ENCODE results near the gene PCID2. TPM values are rescaled to one million over a fixed set of nuclear protein-coding genes. Genes with fewer than 3 reads are reported as not detected.

PCID2 gene
- 45.8 and 54.4 TPM in 2 replicates for total RNA-seq

GRCh38 chr13:113208421-113209335 is at the start of gene PCID2:
Gene PCID2 (minus strand): TSS chr13:113208669. CDS start chr13:113208634, 35 bp downstream.

GRCh38 chr13:113209336-113209758 is 878 bp upstream of the PCID2 start, which contains the start of gene CUL4A:
Gene CUL4A (plus strand): TSS chr13:113209613. CDS start chr13:113209628, 15 bp downstream.

GRCh38 chr13:113157929-113158747 is 50.3 kb downstream of the PCID2 start, which contains the start of gene PROZ:
Gene PROZ (plus strand): TSS chr13:113158648. CDS start chr13:113158661, 13 bp downstream.

Other genes starting within 250 kb of the PCID2 start
- gene MCF2L, start 239.5 kb downstream of the PCID2 start, total RNA-seq, result 1.4 TPM in 1 of 2 replicates, not detected in the other
- gene F7, start 102.9 kb downstream of the PCID2 start, total RNA-seq, result not detected in 2 replicates
- gene F10, start 85.9 kb downstream of the PCID2 start, total RNA-seq, result not detected in 2 replicates
- gene PROZ, start 50.0 kb downstream of the PCID2 start, total RNA-seq, result not detected in 2 replicates
- gene CUL4A, start 944 bp upstream of the PCID2 start, total RNA-seq, result 186 and 195 TPM in 2 replicates
- 225 and 265 TPM in 2 replicates for gene LAMP1, start 88.6 kb upstream of the PCID2 start, total RNA-seq
- gene GRTP1, start 155.5 kb upstream of the PCID2 start, total RNA-seq, result 6.3 and 14.3 TPM in 2 replicates
- 0.64 and 0.72 TPM in 2 replicates for gene ADPRHL1, start 244.8 kb upstream of the PCID2 start, total RNA-seq